Hepatocyte (in vitro differentiated cells): ENCODE measurements around the gene AGAP1.
"Not testable (repeated sequence)": the region's sequence is repeated elsewhere in the genome, so short reads cannot be mapped to it uniquely, and the experiment has no call there.

Source experiments
- CTCF ChIP-seq: fragments of 200-600 bp; sonication (generic); IDR thresholded peaks from 2 replicates; pipeline ENCODE4 v1.5.1; 2016; ENCODE audit warnings: antibody characterized with exemption, mild to moderate bottlenecking; ENCODE audit not compliant: poor library complexity
- EZH2 ChIP-seq: fragments of 200-600 bp; sonication (generic); IDR thresholded peaks from 2 replicates; pipeline ENCODE4 v1.6.1; 2016; ENCODE audit warnings: antibody characterized with exemption, mild to moderate bottlenecking, borderline replicate concordance

- not testable (repeated sequence) for TF ChIP-seq CTCF, EZH2
Measured at GRCh38 chr2:236141616-236142015, 647.8 kb downstream of the AGAP1 start.
